Activated CD4-positive, alpha-beta T cell treated with anti-CD3 and anti-CD28 coated beads for 24 hours (primary cell): ENCODE data around the gene AWAT1.
"Not testable (repeated sequence)": the region's sequence is repeated elsewhere in the genome, so short reads cannot be mapped to it uniquely, and the experiment has no call there.

Experiments
- DNase-seq, 2 donors: peaks; one replicate each; pipeline ENCODE4 v3.0.0-alpha.2; 2020; ENCODE audit warnings: low read depth in 2 of 2

Gene AWAT1

DNA sequence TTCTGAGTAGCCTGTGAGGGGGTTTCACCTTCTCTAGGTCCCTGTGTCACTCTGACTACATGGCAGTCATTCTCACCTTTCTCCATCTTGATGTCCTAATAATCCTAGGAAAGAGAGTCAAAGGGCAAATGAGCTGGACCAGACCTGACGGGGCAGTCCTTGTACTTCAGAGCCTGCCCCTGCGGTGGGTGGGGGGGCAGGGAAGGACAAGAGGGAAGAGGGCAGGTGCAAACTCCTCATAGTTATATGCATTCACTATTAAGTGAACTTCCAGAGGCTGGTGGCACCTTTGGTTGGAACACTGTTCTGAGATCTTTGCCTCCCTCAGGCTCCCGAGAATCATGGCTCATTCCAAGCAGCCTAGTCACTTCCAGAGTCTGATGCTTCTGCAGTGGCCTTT lies at the start of gene AWAT1:
TSS of gene AWAT1 (plus strand) at position 301 of the 400 bp plus-strand sequence. CDS start at position 342, 41 bp downstream.
- no peak for DNase-seq

DNA sequence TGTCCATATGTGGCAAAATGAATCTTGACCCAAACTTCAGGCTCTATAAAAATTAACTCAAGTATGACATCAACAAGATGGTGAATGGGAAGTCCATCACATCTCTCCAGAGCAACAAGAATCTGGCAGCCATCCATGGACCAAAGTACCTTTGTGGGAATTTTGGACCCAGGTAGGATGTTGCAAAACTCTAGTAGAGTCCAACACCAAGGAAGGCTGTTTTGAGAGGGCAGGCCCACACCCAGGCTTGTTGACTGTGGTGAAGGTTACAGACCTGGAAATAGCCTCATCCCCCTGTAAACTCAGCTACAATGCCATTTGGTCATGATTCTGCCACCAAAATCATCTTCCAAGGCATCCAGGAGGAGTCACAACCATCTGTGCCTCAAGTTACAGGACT lies 44.2 kb upstream of the AWAT1 start:
- DNase-seq: no peak

GRCh38 chrX:70196961-70197720 lies 37.3 kb upstream of the AWAT1 start:
- peak; percentile 35 to 72 for DNase-seq

DNA sequence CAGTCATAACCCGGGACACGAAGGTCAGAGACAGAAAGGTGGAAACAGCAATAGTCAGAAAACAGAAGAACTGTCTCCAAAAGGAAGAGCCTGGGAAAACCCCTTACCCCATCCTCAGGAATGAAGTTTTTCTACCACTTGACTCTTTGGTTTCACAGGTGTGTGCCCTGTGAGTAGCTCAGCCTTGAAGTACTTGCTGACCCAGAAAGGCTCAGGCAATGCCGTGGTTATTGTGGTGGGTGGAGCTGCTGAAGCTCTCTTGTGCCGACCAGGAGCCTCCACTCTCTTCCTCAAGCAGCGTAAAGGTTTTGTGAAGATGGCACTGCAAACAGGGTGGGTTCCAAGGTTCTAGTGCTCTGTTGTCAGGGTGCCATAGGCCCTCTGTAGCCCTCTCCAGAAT lies 32.7 kb upstream of the AWAT1 start:
- no peak for DNase-seq

DNA sequence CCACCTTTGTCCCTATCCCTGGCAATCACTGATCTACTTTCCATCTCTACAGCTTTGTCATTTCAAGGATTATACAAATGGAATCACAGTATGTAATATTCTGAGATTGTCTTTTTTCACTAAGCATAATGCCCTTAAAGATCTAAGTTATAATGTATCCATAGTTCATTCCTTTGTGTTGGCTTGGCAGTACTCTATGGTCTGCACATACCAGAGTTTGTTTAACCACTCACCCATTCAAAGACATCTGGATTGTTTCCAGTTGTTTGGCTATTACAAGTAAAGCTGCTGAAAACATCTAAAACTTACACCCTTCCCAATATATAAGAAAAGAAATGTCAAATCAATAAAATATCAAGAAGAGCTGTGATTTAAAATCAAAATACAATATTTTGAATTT lies 26.0 kb upstream of the AWAT1 start:
- no peak for DNase-seq

GRCh38 chrX:70209570-70209969 lies 24.9 kb upstream of the AWAT1 start:
- DNase-seq: not testable (repeated sequence)

DNA sequence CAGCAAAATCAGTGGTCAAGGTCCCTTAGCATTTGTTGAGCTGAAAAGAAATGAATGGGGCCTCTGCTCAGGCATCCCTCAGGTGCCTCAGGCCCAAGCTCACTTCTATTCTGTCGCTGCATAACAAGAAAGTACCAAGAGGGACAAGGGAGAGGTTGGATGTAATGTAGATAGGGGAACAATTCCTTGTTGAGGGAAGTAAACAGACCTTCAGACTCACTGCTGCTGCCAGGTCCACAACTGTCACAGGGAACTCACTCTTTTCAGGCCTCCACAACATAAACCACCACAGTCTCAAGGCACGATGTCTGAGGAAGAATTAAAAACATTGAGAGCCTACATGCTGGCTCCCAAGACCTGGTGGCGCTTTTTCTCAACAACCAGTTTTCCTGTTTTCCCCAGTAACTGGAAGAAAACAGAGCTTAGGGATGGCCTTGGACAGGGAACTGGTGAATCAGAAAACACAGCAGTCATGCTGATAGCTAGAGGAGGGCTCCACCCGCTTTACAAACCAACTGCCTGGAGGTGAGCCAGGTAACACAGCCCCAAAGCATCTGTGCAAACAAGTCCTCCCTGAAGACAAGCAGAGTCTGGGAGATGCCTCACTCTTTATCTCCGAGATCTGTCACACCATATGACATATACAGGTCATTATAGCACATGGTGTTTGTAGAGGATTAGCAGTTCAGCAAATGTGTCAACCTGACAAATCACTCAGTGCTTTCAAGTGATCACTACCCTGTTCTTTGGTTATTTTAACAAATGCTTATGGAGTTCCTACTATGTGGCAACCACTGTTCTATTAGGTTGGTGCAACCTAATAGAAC lies 14.3 kb upstream of the AWAT1 start:
- no peak for DNase-seq

DNA sequence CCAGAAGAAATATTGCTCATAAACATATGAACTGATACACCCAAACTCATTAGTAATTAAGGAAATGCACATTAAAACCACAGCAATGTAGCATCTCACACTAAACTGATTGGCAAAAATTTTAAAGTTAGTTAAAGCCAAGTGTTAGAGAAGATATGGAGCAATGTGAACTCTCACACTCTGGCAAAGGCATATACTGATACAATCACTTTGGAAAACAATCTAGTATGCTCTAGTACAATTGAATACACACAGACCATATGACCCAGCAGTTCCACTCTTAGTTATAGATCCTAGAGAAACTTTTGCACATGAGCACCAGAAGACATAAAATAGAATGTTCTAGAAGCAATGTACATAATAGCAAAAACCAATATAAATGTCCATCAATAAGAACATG lies 8.4 kb upstream of the AWAT1 start:
- DNase-seq: no peak

GRCh38 chrX:70226687-70227086 lies 7.8 kb upstream of the AWAT1 start:
- no peak for DNase-seq

- no peak for DNase-seq
Observed at GRCh38 chrX:70231666-70232065, 2.8 kb upstream of the AWAT1 start.

DNA sequence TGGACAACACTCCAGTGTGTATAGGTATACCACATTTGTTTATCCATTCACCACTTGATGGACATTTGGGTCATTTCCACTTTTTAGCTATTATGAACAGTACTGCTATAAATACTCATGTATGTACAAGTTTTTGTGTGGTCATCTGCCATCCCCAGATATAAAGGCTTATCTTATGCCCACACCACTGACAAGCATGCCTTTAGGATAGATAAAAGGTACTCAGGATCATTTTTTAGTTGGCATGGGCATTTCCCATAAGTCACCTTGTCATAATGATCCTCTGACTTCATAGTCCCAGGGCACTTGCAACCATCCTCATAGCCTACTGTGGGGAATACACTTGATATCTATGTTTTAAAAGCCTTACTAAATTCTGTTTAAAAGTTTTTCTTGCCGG lies 6.3 kb downstream of the AWAT1 start:
- DNase-seq: no peak

GRCh38 chrX:70241501-70241900 lies 7.0 kb downstream of the AWAT1 start:
- DNase-seq: no peak

DNA sequence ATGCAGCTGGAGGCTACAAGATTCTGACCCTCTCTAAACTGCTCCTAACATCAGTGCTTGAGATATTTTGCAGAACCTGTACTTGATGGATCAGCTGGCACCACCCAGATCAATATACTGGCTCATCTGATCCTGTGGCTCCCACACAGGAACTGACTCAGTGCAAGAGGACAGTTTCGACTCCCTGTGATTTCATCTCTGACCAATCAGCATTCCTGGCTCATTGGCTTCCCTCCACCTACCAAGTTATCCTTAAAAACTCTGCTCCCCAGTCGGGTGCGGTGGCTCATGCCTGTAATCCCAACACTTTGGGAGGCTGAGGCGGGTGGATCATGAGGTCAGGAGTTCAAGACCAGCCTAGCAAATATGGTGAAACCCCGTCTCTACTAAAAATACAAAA lies 9.1 kb downstream of the AWAT1 start:
- not testable (repeated sequence) for DNase-seq

GRCh38 chrX:70244881-70245280 lies 10.4 kb downstream of the AWAT1 start:
- DNase-seq: no peak

DNA sequence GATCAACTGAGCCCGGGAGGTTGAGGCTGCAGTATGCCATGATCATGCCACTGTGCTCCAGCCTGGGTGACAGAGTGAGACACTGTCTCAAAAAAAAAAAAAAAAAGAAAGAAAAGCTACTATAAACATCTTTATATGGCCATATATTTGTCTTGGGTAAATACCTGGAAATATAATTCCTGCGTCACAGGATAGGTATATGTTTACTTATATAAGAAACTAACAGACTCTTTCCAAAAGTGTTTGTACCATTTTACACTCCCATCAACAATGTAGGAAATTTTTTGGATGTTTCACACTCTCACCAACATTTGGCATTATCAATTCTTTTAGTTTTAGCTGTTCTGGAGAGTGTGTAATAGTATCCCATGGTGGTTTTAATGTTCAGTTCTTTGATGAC lies 12.8 kb downstream of the AWAT1 start:
- DNase-seq: no peak

- DNase-seq: no peak
Observed at GRCh38 chrX:70252491-70252890, 18.0 kb downstream of the AWAT1 start.

DNA sequence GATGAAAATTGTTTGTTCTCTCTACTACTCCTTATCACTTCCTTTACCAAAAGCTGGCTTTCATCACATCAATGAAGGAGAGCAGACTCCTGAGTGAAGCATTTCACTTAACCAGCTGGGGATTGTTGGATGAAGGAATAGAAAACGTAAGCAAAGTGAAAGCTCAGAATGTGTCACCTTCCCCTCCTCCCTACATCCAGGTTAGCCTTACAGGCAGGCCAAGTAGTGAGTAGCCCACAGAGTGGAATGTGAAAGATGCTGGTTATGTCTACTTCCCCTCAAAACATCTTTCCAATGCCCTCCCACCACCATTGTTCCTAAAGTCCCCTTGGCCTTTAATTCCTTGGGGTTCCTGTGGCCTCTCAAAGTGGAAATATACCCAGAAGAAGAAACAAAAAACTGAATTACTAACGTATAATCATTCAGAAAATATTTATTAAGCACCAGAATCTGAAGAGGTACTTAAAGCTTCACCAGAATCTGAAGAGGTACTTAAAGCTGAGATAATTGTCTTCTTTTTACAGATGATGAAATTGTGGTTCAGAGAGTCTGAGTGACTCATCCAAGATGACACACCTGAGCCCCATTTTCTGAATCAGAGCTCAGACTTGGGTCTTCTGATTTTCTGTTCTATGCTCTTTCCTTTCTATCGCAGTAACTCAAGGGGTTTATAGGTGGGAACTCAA lies 19.1 kb downstream of the AWAT1 start:
- DNase-seq: no peak

GRCh38 chrX:70254063-70254400 lies 19.6 kb downstream of the AWAT1 start:
- no peak for DNase-seq

- no peak for DNase-seq
Observed at GRCh38 chrX:70254909-70255308, 20.5 kb downstream of the AWAT1 start.

- no peak for DNase-seq
Observed at GRCh38 chrX:70255452-70255851, 21.0 kb downstream of the AWAT1 start.

DNA sequence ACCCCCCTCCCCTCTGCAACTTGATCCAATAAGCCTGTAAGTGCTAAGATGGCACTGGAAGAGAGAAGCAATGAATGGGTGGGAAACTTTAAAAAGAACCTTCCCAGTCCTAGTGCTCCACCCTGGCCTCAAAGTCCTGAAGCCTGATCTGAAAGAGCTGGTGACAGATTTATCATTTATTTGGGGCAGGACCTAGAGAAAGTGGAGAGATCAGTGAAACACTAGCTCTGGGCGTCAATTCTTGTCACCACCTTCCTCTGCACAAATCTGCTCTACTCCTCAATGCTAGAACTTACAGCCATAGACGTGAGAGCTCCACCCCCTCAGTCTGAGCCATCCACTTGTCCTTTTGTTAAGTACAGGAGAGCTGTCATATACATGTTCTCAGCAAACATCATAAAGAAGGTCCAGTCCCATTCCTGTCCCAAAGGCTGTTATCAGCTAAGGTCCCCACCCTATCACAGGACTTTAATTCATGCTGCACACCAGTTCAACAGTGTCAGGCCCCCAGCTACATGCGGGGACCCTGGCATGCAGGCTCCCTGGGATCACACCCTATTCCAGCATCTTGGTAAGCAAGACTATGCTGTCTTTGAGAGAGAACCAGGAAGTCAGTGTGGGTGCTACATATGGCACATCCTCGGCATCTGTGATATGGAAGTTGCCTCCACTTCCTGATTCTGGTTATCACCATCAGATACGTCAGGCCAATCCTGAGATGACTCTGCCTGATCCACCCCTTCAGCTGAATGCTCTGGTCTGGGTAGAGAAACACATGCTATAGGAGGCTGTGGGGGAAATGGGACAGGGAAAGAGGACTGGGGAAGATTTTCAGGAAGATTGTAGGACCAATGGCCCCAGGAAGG lies 23.2 kb downstream of the AWAT1 start:
- no peak for DNase-seq

DNA sequence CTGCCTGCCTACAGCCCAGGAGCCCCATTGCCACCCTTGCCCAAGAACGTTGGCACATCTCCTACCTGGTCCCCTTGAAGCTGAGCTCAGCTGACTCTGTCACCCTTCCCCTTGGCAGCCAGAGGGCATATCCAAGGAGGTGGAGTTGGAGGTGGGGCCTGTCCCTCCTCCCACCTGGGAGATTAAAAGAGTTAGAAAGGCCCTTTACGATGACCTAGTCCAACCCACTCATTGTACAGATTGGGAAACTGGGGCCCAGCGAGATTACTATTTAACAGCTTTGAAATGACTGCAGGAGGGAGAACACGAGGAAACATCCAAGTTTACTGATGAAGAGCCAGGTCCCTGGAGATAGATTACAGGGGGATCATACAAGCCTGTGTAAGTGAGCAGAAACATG lies 25.6 kb downstream of the AWAT1 start, which contains the start of gene P2RY4:
TSS of gene P2RY4 (minus strand) at position 101 of the 400 bp plus-strand sequence. CDS start 580 bp downstream, outside the sequence.
- no peak for DNase-seq
